K562 (cell line): ENCODE measurements around the gene LYPLA2. TPM values are rescaled to one million over a fixed set of nuclear protein-coding genes. Genes with fewer than 3 reads are reported as not detected.
A peak's percentile ranks its signal among the peaks of the same experiment; 100 is the strongest.

Experiments used
- ARNT ChIP-seq, 2 experiments: fragments of 450-650 bp; IDR thresholded peaks; 2 replicates each; pipeline ENCODE4 v1.6.1; 2016; ENCODE audit warnings: mild to moderate bottlenecking in 1 of 2
- ESRRA ChIP-seq: fragments of 450-650 bp; IDR thresholded peaks from 2 replicates; pipeline ENCODE4 v1.6.1; 2014; ENCODE audit warnings: low read depth, mild to moderate bottlenecking, moderate library complexity, borderline replicate concordance
- FOXP1 ChIP-seq: sonication (generic); formaldehyde crosslinking; IDR thresholded peaks from 2 replicates; pipeline ENCODE4 v1.8.0; 2022; ENCODE audit warnings: mild to moderate bottlenecking, missing genetic modification reagents
- HDAC2 ChIP-seq: fragments of 450-650 bp; IDR thresholded peaks from 2 replicates; pipeline ENCODE4 v1.6.1; 2016; ENCODE audit warnings: mild to moderate bottlenecking
- LCOR ChIP-seq: sonication (generic); formaldehyde crosslinking; IDR thresholded peaks from 2 replicates; pipeline ENCODE4 v1.8.0; 2022; ENCODE audit warnings: mild to moderate bottlenecking, missing genetic modification reagents
- POLR2H ChIP-seq: IDR thresholded peaks from 2 replicates; pipeline ENCODE4 v1.6.1; 2016; ENCODE audit warnings: missing genetic modification characterization, low read depth, mild to moderate bottlenecking, control low read depth, missing compliant biosample characterization, moderate library complexity
- RBM17 ChIP-seq: fragments of 200-400 bp; formaldehyde crosslinking; IDR thresholded peaks from 2 replicates; pipeline ENCODE4 v1.6.1; 2017; ENCODE audit warnings: low read depth, mild to moderate bottlenecking, low read length, borderline replicate concordance
- RBM25 ChIP-seq: fragments of 200-400 bp; formaldehyde crosslinking; IDR thresholded peaks from 2 replicates; pipeline ENCODE4 v1.6.1; 2018; ENCODE audit warnings: low read length, low read depth, moderate library complexity; ENCODE audit not compliant: severe bottlenecking
- SRSF3 ChIP-seq: fragments of 200-400 bp; formaldehyde crosslinking; IDR thresholded peaks from 2 replicates; pipeline ENCODE4 v1.6.1; 2016; ENCODE audit warnings: mild to moderate bottlenecking, low read length, moderate library complexity; ENCODE audit not compliant: insufficient read depth
- U2AF2 ChIP-seq: fragments of 200-400 bp; formaldehyde crosslinking; optimal IDR thresholded peaks from 2 replicates; pipeline ENCODE3; 2017; ENCODE audit warnings: low read depth, mild to moderate bottlenecking, low read length
- YBX1 ChIP-seq: fragments of 450-650 bp; IDR thresholded peaks from 2 replicates; pipeline ENCODE4 v1.7.1; 2016; ENCODE audit warnings: mild to moderate bottlenecking
- ZFP1 ChIP-seq: fragments of 450-650 bp; formaldehyde crosslinking; IDR thresholded peaks from 2 replicates; pipeline ENCODE4 v1.4.0; 2020; ENCODE audit warnings: mild to moderate bottlenecking, mixed read lengths
- ZNF696 ChIP-seq: fragments of 250-450 bp; sonication (Bioruptor Pico); conservative IDR thresholded peaks from 2 replicates; pipeline ENCODE4 v1.4.0; 2020; ENCODE audit warnings: mild to moderate bottlenecking, moderate library complexity
- ZNF717 ChIP-seq: fragments of 250-450 bp; sonication (Bioruptor Pico); IDR thresholded peaks from 2 replicates; pipeline ENCODE4 v1.5.0; 2021
- ZNF830 ChIP-seq: fragments of 250-450 bp; sonication (Bioruptor Pico); IDR thresholded peaks from 2 replicates; pipeline ENCODE4 v1.5.0; 2021; ENCODE audit warnings: mild to moderate bottlenecking
- polyA plus RNA-seq, 8 experiments: library from polyadenylated mRNA; depleted of rRNA in 4 of 8; stranded (reverse) in 5 of 8; unstranded in 3 of 8; fragments of >200 nt; fragmentation: Nextera tagmentation in 2 of 8; fragmentation: Illumina TruSeq in 1 of 8; extraction: Ambion mirVana in 2 of 8; extraction: Trizol in 1 of 8; gene quantifications; 2 replicates each; pipeline versions ENCODE4 v1.2.1 to v1.2.3, GENCODE V29; 2011 to 2014; ENCODE audit warnings: inconsistent platforms in 1 of 8, missing spikeins in 1 of 8
- total RNA-seq, 7 experiments: library from RNA; depleted of rRNA in 6 of 7; stranded (reverse); fragments of >200 nt in 6 of 7; fragmentation: Illumina TruSeq in 2 of 7; extraction: Trizol in 2 of 7; gene quantifications; 2 replicates each; pipeline versions ENCODE4 v1.2.1 to v1.2.3, GENCODE V29; 2011 to 2021; ENCODE audit warnings: low replicate concordance in 1 of 7
- TF ChIP-seq, protein P1 (sequence below): fragments of 450-650 bp; IDR thresholded peaks from 2 replicates; pipeline ENCODE4 v1.6.1; 2016; ENCODE audit warnings: low read depth
- TF ChIP-seq, protein P2 (sequence below): fragments of 450-650 bp; IDR thresholded peaks from 2 replicates; pipeline ENCODE4 v1.6.1; 2016; ENCODE audit warnings: antibody characterized with exemption
- TF ChIP-seq, protein P3 (sequence below), 3 experiments: IDR thresholded peaks in 2 of 3; conservative IDR thresholded peaks in 1 of 3; 2 replicates each; pipeline ENCODE4 v1.5.1; 2011 to 2012; ENCODE audit warnings: low read length in 3 of 3, mild to moderate bottlenecking in 3 of 3, control low read depth in 2 of 3, improper control_type of control experiment in 1 of 3, inconsistent platforms in 1 of 3, low read depth in 1 of 3, mixed read lengths in 1 of 3, moderate library complexity in 1 of 3; ENCODE audit not compliant: insufficient read depth in 2 of 3

The LYPLA2 gene
- total and polyA plus RNA-seq, 9 of the 15 experiments (the other 6 are each of a cell fraction or from before 2014, with no cell fraction given): 3.9 to 128 (median 60.1) TPM

- TF ChIP-seq ZNF696 (CRISPR knock-in tag): no peak
- no peak for TF ChIP-seq ZNF830
- TF ChIP-seq POLR2H (tag): no peak
- TF ChIP-seq RBM17: no peak
- TF ChIP-seq YBX1: no peak
- TF ChIP-seq, protein P1, sequence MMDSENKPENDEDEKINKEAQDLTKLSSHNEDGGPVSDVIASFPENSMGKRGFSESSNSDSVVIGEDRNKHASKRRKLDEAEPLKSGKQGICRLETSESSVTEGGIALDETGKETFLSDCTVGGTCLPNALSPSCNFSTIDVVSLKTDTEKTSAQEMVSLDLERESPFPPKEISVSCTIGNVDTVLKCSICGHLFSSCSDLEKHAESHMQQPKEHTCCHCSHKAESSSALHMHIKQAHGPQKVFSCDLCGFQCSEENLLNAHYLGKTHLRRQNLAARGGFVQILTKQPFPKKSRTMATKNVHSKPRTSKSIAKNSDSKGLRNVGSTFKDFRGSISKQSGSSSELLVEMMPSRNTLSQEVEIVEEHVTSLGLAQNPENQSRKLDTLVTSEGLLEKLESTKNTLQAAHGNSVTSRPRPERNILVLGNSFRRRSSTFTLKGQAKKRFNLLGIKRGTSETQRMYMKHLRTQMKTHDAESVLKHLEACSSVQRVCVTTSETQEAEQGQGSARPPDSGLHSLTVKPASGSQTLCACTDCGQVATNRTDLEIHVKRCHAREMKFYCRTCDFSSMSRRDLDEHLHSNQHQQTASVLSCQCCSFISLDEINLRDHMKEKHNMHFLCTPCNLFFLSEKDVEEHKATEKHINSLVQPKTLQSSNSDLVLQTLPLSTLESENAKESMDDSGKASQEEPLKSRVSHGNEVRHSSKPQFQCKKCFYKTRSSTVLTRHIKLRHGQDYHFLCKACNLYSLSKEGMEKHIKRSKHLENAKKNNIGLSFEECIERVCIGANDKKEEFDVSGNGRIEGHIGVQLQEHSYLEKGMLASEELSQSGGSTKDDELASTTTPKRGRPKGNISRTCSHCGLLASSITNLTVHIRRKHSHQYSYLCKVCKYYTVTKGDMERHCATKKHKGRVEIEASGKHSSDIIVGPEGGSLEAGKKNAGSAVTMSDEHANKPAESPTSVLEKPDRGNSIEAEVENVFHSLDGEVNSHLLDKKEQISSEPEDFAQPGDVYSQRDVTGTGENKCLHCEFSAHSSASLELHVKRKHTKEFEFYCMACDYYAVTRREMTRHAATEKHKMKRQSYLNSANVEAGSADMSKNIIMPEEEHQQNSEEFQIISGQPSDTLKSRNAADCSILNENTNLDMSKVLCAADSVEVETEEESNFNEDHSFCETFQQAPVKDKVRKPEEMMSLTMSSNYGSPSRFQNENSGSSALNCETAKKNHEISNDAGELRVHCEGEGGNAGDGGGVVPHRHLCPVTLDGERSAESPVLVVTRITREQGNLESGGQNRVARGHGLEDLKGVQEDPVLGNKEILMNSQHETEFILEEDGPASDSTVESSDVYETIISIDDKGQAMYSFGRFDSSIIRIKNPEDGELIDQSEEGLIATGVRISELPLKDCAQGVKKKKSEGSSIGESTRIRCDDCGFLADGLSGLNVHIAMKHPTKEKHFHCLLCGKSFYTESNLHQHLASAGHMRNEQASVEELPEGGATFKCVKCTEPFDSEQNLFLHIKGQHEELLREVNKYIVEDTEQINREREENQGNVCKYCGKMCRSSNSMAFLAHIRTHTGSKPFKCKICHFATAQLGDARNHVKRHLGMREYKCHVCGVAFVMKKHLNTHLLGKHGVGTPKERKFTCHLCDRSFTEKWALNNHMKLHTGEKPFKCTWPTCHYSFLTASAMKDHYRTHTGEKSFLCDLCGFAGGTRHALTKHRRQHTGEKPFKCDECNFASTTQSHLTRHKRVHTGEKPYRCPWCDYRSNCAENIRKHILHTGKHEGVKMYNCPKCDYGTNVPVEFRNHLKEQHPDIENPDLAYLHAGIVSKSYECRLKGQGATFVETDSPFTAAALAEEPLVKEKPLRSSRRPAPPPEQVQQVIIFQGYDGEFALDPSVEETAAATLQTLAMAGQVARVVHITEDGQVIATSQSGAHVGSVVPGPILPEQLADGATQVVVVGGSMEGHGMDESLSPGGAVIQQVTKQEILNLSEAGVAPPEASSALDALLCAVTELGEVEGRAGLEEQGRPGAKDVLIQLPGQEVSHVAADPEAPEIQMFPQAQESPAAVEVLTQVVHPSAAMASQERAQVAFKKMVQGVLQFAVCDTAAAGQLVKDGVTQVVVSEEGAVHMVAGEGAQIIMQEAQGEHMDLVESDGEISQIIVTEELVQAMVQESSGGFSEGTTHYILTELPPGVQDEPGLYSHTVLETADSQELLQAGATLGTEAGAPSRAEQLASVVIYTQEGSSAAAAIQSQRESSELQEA: 0 out of 2 replicates have a peak, but pooled peaks have one; percentile 11
- no peak for TF ChIP-seq LCOR
- TF ChIP-seq, protein P2, sequence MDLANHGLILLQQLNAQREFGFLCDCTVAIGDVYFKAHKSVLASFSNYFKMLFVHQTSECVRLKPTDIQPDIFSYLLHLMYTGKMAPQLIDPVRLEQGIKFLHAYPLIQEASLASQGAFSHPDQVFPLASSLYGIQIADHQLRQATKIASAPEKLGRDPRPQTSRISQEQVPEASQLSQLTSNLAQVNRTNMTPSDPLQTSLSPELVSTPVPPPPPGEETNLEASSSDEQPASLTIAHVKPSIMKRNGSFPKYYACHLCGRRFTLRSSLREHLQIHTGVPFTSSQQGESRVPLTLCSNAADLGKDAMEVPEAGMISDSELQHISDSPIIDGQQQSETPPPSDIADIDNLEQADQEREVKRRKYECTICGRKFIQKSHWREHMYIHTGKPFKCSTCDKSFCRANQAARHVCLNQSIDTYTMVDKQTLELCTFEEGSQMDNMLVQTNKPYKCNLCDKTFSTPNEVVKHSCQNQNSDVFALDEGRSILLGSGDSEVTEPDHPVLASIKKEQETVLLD: no peak
- TF ChIP-seq HDAC2: no peak
- no peak for TF ChIP-seq RBM25
- no peak for TF ChIP-seq ZFP1 (CRISPR knock-in tag)
- TF ChIP-seq, protein P3, sequence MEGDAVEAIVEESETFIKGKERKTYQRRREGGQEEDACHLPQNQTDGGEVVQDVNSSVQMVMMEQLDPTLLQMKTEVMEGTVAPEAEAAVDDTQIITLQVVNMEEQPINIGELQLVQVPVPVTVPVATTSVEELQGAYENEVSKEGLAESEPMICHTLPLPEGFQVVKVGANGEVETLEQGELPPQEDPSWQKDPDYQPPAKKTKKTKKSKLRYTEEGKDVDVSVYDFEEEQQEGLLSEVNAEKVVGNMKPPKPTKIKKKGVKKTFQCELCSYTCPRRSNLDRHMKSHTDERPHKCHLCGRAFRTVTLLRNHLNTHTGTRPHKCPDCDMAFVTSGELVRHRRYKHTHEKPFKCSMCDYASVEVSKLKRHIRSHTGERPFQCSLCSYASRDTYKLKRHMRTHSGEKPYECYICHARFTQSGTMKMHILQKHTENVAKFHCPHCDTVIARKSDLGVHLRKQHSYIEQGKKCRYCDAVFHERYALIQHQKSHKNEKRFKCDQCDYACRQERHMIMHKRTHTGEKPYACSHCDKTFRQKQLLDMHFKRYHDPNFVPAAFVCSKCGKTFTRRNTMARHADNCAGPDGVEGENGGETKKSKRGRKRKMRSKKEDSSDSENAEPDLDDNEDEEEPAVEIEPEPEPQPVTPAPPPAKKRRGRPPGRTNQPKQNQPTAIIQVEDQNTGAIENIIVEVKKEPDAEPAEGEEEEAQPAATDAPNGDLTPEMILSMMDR (IDR thresholded peaks at IDR 0.05 in 2 of 3, conservative IDR thresholded peaks at IDR 0.05 in 1 of 3; ENCODE audit: insufficient read depth in 2 of 3, low read depth in 1 of 3, low read length in 3 of 3): peak; percentile 94 to 97 (median 95)
- TF ChIP-seq FOXP1 (CRISPR knock-in tag): no peak
- TF ChIP-seq ESRRA: no peak; the same call in 1 of the 2 replicates
- no peak for TF ChIP-seq SRSF3
- TF ChIP-seq ZNF717 (CRISPR knock-in tag): no peak
- TF ChIP-seq U2AF2: no peak
- no peak for TF ChIP-seq ARNT (IDR thresholded peaks at IDR 0.05)
These were observed 20.0 kb downstream of the LYPLA2 start (continued) for GRCh38 chr1:23810818-23811540.
